Upper lobe of right lung (tissue), 1 donor: ENCODE data around the gene MMP17. TPM values are rescaled to one million over a fixed set of nuclear protein-coding genes. Genes with fewer than 3 reads are reported as not detected.

Experiments used
- ATAC-seq: fragments of 200-7000 bp; cut with Tn5 transposase; one replicate; pipeline ENCODE4 v1.9.1; 2020; ENCODE audit warnings: mild to moderate bottlenecking, moderate library complexity
- DNase-seq: peaks from one replicate; pipeline ENCODE4 v3.0.0-alpha.2; 2020
- H3K27ac ChIP-seq: fragments of 200-600 bp; one replicate; pipeline ENCODE4 v1.8.0; 2022
- H3K27me3 ChIP-seq: fragments of 200-600 bp; one replicate; pipeline ENCODE4 v1.8.0; 2022; ENCODE audit warnings: mild to moderate bottlenecking
- H3K36me3 ChIP-seq: fragments of 200-600 bp; one replicate; pipeline ENCODE4 v1.8.0; 2022
- H3K4me1 ChIP-seq: fragments of 200-600 bp; one replicate; pipeline ENCODE4 v1.8.0; 2022
- H3K4me3 ChIP-seq: fragments of 200-600 bp; one replicate; pipeline ENCODE4 v1.8.0; 2022; ENCODE audit warnings: mild to moderate bottlenecking
- H3K9me3 ChIP-seq: fragments of 200-600 bp; one replicate; pipeline ENCODE4 v1.8.0; 2022
- intact Hi-C: fragments of 100-400 bp; cut with DNase I; formaldehyde crosslinking; loops from one replicate; pipeline ENCODE4 v1.11.0; 2022
- long read RNA-seq: library from polyadenylated mRNA; unstranded; transcript quantifications from one replicate; pipeline ENCODE4 v2.0.0, GENCODE V29; 2021
- total RNA-seq: library from RNA; stranded (reverse); fragmentation: NEBNext Ultra II Directional; extraction: Animal tissue kit (Norgen Biotek cat#: 25700); gene quantifications from one replicate; pipeline ENCODE4 v1.2.1, GENCODE V29; 2021
- TF ChIP-seq, protein P1 (sequence below): fragments of 200-600 bp; IDR thresholded peaks from one replicate; pipeline ENCODE4 v1.8.0; 2022; ENCODE audit warnings: antibody characterized with exemption
- donor health status: DM: no; HTN: yes; CAD: no; lungs with severe emphysema.

Gene MMP17
- total RNA-seq: 4.1 TPM
- long read RNA-seq, transcript MMP17-201 (10 exons, 2,411 nt): major isoform, 5 of 15 reads
- long read RNA-seq, partial matches to known transcripts: 0 of 15 reads
- long read RNA-seq, other reads (novel, unspliced or antisense): 6 of 15 reads

DNA sequence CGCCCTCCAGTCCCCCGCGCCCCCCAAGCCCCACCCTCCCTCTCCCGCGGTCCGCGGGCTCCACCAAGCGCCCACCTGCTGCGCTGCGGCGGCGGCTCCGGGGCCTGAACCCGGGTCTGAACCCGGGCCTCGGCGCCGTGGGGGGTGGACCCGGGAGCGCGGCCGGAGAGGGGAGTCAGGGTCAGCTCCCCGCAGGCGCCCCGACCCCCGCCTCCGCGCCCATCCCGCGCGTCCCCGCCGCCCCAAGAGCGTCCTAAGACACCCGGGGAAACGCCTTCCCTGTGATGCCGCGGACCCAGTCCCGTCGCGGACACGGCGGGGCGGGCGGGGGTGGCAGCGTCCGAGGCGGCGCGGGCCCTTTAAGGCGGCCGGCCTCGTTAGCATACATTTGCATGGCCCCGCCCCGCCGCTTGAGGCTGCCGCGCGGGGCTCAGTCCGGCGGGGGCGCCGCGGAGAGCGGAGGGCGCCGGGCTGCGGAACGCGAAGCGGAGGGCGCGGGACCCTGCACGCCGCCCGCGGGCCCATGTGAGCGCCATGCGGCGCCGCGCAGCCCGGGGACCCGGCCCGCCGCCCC is at the start of gene MMP17:
Gene MMP17, plus strand, starts transcription at position 433 of the 574 bp plus-strand sequence. Its CDS starts 102 bp downstream, at position 535.
- H3K27me3 ChIP-seq: peaks cover 30% of the 10 kb centered on the region
- intact Hi-C loops: no loop called here
- peak; percentile 48 for ATAC-seq

DNA sequence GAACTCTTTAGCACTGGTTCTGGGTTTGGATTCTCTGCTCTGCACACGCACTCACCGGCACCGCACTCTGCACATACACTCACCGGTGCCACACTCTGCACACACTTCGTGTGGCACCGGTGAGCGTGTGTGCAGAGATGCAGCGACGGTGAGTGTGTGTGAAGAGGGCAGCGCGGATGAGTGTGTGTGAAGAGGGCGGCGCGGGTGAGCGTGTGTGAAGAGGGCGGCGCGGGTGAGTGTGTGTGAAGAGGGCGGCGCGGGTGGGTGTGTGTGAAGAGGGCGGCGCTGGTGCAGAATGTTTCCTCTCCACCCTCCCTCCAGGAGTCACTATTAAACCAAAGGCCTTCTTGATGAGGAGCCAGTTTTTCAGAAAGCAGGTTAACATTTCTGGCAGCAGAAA is 49.2 kb upstream of the MMP17 start:
- DNase-seq: no peak
- peaks cover 67% of the 10 kb centered on the region for H3K36me3 ChIP-seq

More for the DNA sequence above, at the start of gene MMP17:
- DNase-seq: peak; percentile 66
- Histone ChIP-seq H3K27ac (no peak within 1 kb of the TSS), H3K4me1 (peaks cover 23% of the 10 kb centered on the region), H3K36me3 (no peaks in the 10 kb centered on the region), H3K4me3 (peak within 1 kb of the TSS; percentile 49), H3K9me3 (no peaks in the 10 kb centered on the region)
- TF ChIP-seq, protein P1, sequence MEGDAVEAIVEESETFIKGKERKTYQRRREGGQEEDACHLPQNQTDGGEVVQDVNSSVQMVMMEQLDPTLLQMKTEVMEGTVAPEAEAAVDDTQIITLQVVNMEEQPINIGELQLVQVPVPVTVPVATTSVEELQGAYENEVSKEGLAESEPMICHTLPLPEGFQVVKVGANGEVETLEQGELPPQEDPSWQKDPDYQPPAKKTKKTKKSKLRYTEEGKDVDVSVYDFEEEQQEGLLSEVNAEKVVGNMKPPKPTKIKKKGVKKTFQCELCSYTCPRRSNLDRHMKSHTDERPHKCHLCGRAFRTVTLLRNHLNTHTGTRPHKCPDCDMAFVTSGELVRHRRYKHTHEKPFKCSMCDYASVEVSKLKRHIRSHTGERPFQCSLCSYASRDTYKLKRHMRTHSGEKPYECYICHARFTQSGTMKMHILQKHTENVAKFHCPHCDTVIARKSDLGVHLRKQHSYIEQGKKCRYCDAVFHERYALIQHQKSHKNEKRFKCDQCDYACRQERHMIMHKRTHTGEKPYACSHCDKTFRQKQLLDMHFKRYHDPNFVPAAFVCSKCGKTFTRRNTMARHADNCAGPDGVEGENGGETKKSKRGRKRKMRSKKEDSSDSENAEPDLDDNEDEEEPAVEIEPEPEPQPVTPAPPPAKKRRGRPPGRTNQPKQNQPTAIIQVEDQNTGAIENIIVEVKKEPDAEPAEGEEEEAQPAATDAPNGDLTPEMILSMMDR: no peak

DNA sequence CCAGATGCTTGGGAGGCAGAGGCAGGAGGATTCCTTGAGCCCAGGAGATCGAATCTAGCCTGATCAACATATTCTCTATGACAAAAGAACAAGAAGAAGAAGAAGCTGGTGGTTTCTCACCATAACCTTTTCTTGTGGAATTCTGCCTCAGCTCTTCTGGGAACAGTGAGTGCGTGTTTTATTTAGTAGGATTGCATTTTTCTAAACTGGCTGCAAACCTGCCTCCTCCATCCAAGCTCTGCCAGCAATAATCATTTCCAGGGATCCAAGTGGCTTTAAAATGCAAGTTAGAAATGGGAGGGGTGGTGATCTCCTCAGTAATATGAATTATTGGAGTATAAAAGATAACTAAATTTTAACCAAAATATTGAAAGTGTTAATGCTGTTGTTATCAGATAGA is 46.1 kb upstream of the MMP17 start:
- intact Hi-C loops: no loop called here
- Histone ChIP-seq H3K9me3 (no peaks in the 10 kb centered on the region), H3K36me3 (peaks cover 82% of the 10 kb centered on the region), H3K27me3 (no peaks in the 10 kb centered on the region), H3K27ac (no peak overlapping the region), H3K4me1 (no peaks in the 10 kb centered on the region), H3K4me3 (no peak overlapping the region)
- ATAC-seq: no peak
- TF ChIP-seq, protein P1: no peak
- no peak for DNase-seq

More for the DNA sequence above, 49.2 kb upstream of the MMP17 start:
- H3K4me3 ChIP-seq: no peak overlapping the region
- intact Hi-C loops: no loop called here
- no peak overlapping the region for H3K27ac ChIP-seq
- peak; percentile 30 for ATAC-seq
- H3K9me3 ChIP-seq: no peaks in the 10 kb centered on the region
- no peaks in the 10 kb centered on the region for H3K27me3 ChIP-seq
- no peaks in the 10 kb centered on the region for H3K4me1 ChIP-seq
- TF ChIP-seq, protein P1: no peak

DNA sequence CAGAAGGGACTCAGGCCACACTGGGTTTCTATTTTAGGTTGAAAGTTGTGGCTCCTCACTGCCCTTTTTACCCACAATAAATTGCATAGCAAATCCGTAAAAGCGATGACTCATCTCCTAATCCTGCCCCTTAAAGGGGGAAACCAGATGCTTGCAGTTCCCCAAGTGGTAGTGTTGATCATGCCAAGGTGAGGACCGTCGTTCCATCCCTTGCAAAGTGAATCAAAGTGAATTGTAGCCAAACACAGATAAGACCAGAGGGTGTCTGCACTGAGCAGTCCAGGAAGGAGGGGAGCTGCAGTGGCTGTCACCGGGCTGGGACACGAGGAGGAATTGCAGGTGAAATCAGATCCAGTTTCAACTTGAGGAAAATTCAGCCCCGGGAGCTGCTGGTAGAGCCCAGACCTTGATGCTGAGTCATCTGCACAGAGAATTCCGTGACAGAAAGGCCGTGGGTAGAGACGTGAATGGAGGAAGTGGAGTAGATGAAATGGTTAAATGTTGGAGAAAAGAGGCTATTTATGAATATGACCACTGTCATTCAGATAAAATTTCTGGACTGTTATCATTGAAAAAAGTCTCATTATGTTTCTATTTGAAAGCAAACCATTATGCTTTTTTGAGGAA is 44.2 kb upstream of the MMP17 start:
- H3K9me3 ChIP-seq: no peaks in the 10 kb centered on the region
- ATAC-seq (no peak), DNase-seq (no peak)
- no peaks in the 10 kb centered on the region for H3K27me3 ChIP-seq
- peaks cover 86% of the 10 kb centered on the region for H3K36me3 ChIP-seq
- H3K27ac ChIP-seq: no peak overlapping the region
- intact Hi-C loops: no loop called here
- no peaks in the 10 kb centered on the region for H3K4me1 ChIP-seq
- TF ChIP-seq, protein P1: no peak
- H3K4me3 ChIP-seq: no peak overlapping the region

DNA sequence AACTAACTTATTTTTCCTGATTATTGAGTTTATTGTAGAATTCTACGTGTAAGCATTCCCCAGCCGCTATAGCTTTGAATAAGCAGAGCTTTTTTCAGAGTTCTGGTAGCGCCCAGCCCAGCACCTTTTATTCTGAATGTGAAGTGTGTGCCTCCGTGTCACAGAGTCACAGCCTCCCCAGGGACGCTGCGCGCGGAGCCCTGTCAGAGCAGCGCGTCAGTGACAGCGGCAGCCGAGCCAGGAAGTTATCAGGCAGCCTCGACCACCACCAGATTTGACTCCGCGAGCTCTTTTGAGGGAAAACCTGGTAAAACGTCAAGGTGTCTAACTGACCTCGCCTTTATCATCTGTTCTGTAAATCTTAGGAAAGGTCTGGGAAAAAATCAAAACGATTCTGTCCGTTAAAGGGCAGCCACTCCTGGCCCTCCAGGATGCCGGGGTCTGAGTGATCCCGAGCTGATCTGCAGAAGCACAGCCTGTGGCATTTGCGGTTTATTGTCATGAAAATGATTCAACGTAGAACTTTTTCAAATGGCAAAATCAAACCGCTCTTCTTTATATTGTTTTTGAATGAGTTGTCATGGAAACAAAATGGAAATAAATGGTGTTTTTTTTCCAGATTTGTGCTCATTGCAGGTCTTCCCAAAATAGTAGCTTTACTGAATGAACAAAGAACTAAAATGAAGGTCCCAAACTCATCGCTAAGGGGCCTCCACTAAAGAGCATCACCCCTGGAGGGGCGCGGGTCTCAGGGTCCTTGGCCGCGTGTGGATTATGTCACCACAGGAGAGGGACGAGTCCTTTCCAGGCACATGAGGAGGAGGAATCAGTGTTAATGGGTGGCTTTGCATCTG is 43.1 kb upstream of the MMP17 start:
- no peaks in the 10 kb centered on the region for H3K27me3 ChIP-seq
- H3K4me3 ChIP-seq: no peak overlapping the region
- peaks cover 86% of the 10 kb centered on the region for H3K36me3 ChIP-seq
- TF ChIP-seq, protein P1: no peak
- DNase-seq (no peak), ATAC-seq (no peak)
- H3K9me3 ChIP-seq: no peaks in the 10 kb centered on the region
- no peak overlapping the region for H3K27ac ChIP-seq
- intact Hi-C loops: no loop called here
- H3K4me1 ChIP-seq: no peaks in the 10 kb centered on the region
